Hematopoietic multipotent progenitor cell treated with erythropoietin and hydrocortisone succinate and interleukin-3 and kit ligand, for 17 days (in vitro differentiated cells): ENCODE results near the gene ZNF831.
A peak's percentile ranks its signal among the peaks of the same experiment; 100 is the strongest.

Experiments used
- DNase-seq: peaks from one replicate; pipeline ENCODE4 v3.0.0-alpha.2; 2015; ENCODE audit warnings: low spot score

The ZNF831 gene

GRCh38 chr20:59214606-59215547 is 51.3 kb downstream of the ZNF831 start:
- DNase-seq = no peak

GRCh38 chr20:59217173-59217572 is 53.6 kb downstream of the ZNF831 start:
- DNase-seq = no peak

- no peak for DNase-seq
These were observed 54.2 kb downstream of the ZNF831 start for GRCh38 chr20:59217794-59218280.

DNA sequence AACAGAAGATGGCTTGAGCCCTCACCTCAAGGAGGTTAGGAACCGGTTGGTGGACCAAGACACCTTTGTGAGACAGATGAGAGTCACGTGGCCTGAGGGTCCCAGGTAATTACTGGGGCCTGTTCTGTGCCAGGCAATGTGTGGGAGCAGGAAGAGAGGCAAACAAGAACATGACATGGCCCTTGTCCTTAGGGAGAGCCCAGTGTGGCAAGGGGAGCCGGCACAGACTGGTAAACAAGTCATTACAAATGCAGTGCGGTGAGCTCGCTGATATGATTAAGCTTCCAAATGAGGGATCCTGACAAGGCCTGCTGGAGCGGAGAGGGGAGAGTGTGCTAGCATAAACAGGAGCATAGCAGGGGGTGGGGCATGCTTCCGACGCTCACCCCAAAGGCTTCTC is 55.6 kb downstream of the ZNF831 start:
- no peak for DNase-seq

DNA sequence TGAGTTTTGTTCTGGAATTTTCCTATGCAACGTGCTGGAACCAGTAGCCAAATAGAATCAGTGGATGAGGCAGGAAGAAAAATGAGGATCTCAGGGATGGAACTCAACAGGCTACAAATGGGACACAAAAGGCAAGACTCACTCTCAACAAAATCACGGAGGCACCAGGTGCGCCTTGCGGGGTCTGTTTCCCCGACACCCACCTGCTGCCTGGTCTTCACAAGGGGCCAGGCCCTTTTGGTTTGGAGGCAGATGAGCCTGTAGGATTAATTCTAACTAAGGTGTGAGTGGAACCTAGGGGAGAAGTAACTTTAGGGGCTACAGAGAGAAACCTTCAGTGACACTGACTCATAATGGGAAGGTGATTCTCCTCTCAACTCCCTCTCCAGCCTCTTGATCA is 56.5 kb downstream of the ZNF831 start:
- no peak for DNase-seq

- DNase-seq = no peak
These were observed 57.6 kb downstream of the ZNF831 start for GRCh38 chr20:59221049-59221706.

DNA sequence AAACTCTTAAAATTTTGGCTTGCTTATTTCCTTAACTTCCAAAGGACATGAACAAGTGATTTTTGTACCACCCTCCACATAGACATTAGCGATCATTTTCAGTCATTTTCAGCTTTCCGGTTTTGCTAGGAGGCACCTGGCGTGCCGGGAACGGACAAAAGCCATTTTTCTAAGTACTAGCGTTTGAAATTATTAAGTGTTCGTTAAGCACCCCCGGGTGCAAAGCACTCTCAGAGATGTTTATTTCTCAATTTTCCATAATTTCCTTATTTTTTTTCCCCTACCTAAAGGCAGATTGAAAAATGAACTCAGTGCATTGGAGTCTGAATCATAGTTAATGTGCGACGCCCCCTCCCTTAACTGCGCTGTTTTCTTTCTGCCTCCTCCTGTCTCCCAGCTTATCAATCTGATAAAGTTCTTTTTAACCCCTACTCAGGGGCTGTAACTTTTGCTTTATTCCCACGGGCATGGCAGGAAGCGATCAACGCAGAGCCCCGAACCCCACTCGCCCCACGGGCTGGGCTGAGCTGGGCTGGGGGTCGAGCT is 58.2 kb downstream of the ZNF831 start:
- DNase-seq = no peak

GRCh38 chr20:59222253-59223181 is 58.9 kb downstream of the ZNF831 start:
- DNase-seq = peak; percentile 36

DNA sequence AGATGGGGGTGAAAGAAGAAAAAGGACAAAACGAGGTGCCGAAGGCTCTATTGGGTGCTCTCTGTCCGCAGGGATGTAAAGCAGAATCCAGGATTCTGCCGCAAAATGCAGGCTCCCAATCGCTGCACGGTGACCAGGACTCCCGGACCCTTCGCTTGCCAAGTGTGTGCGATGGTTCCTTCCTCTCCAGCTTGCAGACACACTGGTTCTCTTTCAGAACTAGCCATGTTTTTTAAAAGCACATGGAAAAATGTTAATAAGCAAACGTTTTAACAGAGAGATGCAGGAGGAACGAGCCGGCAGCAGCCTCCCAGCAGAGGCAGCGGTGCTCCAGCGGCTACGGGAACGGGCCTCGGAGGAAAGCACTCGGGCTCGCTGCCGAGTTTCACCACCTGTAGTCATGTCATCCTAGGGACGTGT is 59.6 kb downstream of the ZNF831 start:
- no peak for DNase-seq

DNA sequence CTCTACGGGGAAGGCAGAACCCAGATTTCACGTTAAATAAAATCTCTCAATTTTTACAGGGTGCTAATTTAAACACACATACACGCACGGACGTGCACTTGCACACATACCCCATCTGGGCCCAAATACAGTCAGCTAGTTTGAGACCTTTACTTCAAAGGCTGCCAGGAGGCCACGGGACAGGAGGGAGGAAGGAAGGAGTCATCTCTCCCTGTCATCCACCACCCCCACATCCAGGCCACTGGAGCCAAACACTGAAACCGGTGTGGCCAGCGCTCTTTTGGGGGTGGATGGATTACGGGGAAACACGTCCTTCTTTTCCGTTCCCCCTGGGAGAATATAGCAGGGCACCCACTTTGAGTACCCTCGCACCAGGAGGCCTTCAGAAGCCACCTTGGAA is 60.1 kb downstream of the ZNF831 start:
- DNase-seq = no peak

DNA sequence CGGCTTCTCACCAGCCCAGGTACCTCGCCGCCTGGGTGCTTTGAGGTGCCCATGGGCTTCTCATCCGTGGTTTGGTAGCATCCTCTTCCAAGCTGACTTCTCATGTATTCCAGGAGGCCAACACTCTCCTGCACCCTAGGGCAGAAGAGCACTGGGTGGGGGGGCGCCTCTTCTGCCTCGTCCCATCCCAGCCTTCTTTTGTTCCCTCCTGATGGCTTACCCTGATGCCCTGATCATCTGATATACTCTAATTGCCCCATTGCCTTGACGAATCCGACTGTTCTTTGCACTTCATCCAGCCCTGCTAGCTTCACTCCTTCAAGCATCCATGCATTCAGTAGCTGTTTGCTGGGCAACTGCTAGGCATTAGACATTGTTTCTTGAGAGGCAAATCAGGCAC is 60.6 kb downstream of the ZNF831 start:
- no peak for DNase-seq

- no peak for DNase-seq
These were observed 66.8 kb downstream of the ZNF831 start for GRCh38 chr20:59230385-59230784.

DNA sequence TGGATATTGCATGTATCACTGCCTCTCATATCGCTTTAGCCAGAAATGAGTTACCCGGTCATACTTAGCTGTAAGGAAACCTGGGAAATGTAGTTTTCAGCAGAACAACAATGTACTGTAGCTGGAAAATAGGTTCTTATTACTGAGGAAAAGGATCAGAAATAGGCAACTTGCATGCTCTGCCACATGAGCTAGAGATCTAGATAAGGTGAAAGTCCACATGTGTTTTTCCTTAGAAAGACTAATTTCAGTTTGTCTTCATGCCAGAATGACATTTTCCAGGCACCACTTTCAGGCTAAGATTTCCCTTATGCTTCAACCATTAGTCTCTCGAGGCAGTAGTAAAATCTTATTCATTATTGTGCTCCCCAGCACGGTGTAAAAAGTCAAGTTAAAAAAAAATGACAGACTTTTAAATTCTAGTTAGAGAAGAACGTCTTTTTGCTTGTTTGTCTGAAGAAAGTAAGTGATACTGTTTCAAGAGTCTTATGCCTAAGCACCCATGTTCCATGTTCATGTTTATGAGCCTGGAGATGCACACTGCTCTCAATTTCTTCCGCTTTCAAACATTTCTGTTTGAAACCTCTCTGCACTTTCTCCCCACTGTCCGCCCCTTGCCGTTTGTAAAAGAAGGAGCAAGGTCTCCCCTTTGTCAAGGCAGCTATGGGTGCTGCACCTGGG is 67.6 kb downstream of the ZNF831 start:
- no peak for DNase-seq

- DNase-seq = no peak
These were observed 69.0 kb downstream of the ZNF831 start for GRCh38 chr20:59232618-59233017.

- no peak for DNase-seq
These were observed 71.6 kb downstream of the ZNF831 start for GRCh38 chr20:59235226-59235625.

- DNase-seq = no peak
These were observed 76.4 kb downstream of the ZNF831 start for GRCh38 chr20:59240006-59240405.

DNA sequence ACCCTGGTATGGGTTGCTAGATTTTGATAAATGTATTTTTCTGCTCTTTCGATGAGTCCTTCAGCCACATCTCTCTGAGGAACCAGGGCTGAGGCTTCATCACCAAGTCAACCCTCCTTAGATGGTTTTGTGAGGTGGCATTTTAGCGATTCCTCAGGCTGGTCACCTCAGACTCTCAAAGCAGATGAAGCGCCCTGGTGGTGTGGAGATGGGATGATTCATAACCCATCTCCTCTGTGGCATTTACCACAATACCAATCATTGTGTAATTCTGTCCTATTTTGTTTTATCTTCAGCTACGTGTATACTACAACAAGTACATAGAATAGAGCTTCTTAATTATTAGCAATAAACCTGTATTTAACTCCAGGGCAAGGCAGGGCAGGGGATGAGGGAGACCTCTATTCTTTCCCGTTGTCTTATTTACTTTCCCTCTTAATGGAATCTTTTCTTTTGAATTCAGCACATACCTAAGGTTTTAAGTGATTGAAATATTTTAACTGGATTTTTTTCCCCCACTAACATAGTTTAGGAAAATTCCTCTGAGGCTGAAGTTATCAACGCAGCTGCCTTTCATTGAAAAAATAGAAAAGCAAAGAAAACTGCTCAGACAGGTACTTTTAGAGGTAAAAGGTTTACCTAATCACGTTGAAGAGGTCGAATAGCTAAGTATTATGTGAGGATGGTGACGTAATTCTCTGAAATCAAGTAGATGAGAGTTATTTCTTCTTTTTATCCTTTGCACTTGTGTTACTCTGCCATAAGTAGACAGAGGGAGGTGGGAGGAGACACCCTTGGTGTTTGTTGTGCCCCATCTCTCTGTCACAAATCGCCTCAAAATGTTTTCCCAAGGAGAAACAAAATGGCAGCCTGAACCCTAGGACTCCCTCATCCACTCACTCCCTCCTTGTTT is 79.3 kb downstream of the ZNF831 start:
- no peak for DNase-seq

DNA sequence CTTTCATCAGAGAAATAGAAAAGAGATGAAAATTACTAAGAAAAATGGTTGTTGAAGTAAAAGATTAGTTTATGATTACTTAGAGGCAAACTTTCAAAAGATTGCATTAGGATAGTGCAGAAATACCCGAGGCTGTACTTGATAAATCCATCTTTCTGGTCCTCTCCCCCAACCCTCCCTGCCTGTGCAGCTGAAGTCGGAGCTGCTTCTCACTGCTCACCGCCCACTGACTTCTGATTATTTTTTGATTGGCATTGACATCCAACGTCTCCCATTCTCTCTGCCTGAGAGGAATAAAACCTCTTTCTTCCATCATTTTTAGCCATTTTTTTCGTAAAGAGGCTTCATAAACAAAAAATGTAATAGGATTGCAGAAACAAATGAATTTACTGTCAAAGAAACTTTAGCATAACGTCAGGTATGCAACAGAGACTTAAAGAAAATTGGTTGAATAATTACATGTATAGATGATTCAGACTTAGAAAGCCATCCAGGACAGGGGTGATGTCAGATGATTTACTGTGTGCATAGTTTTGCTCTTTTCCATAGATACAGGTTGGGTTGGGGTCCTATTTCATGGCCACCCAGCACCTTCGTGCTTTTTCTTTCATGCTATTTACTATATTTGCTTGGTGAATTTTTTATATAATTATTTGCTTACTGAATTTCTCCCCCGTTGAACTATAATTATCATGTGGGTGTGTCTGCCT is 83.2 kb downstream of the ZNF831 start:
- no peak for DNase-seq
